Parathyroid adenoma (tissue), 2 donors: ENCODE data around the gene RAMACL.

Experiments
- H2AFZ ChIP-seq: fragments of 300-600 bp; sonication (generic); one replicate; pipeline ENCODE4 v1.7.0; 2017; ENCODE audit warnings: antibody characterized with exemption, mild to moderate bottlenecking
- H3K27ac ChIP-seq: fragments of 300-600 bp; sonication (generic); one replicate; pipeline ENCODE4 v1.7.0; 2017
- H3K27me3 ChIP-seq: fragments of 300-600 bp; sonication (generic); one replicate; pipeline ENCODE4 v1.7.0; 2017; ENCODE audit warnings: low read length; ENCODE audit not compliant: control insufficient read depth, insufficient read depth
- H3K36me3 ChIP-seq: fragments of 300-600 bp; sonication (generic); one replicate; pipeline ENCODE4 v1.7.0; 2017; ENCODE audit warnings: low read length; ENCODE audit not compliant: control insufficient read depth, insufficient read depth
- H3K4me1 ChIP-seq: fragments of 300-600 bp; sonication (generic); one replicate; pipeline ENCODE4 v1.7.0; 2017; ENCODE audit warnings: control low read depth
- H3K4me2 ChIP-seq: fragments of 300-600 bp; sonication (generic); one replicate; pipeline ENCODE4 v1.7.0; 2017; ENCODE audit warnings: low read length
- H3K4me3 ChIP-seq: fragments of 300-600 bp; sonication (generic); one replicate; pipeline ENCODE4 v1.7.0; 2017; ENCODE audit warnings: low read depth, low read length
- H3K79me2 ChIP-seq: fragments of 300-600 bp; sonication (generic); one replicate; pipeline ENCODE4 v1.7.0; 2017; ENCODE audit warnings: control low read depth
- H3K9ac ChIP-seq: fragments of 300-600 bp; sonication (generic); one replicate; pipeline ENCODE4 v1.7.0; 2017; ENCODE audit warnings: mild to moderate bottlenecking
- H3K9me3 ChIP-seq: fragments of 300-600 bp; sonication (generic); one replicate; pipeline ENCODE4 v1.7.0; 2017; ENCODE audit warnings: low read length; ENCODE audit not compliant: control insufficient read depth
- TF ChIP-seq, protein P1 (sequence below): fragments of 300-600 bp; sonication (generic); IDR thresholded peaks from one replicate; pipeline ENCODE4 v1.7.0; 2017; ENCODE audit warnings: antibody characterized with exemption, mild to moderate bottlenecking
- donor health status: primary hyperparathyroidism.

The RAMACL gene

DNA sequence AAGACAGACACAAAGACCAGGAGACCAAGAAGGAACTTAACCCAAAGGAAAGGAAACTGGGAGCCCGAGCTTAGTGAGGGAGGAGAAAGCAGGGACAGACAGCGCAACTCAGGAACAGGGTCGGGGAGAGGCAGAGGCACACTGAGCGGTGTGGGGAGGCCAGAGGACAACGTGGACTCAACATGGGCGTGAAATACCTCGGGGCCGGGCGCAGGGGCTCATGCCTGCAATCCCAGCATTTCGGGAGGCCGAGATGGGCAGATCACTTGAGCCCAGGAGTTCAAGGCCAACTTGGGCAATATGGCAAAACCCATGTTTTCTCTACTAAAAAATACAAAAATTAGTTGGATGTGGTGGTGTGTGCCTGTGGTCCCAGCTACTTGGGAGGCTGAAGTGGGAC, 46.3 kb upstream of the RAMACL start:
- Histone ChIP-seq H3K36me3 (no peaks in the 10 kb centered on the region), H3K9me3 (no peaks in the 10 kb centered on the region), H3K79me2 (no peaks in the 10 kb centered on the region), H3K4me2 (no peak overlapping the region), H3K27ac (no peak overlapping the region), H3K27me3 (no peaks in the 10 kb centered on the region), H3K9ac (no peak overlapping the region), H3K4me1 (peaks cover 16% of the 10 kb centered on the region), H2AFZ (no peak overlapping the region), H3K4me3 (no peak overlapping the region)
- TF ChIP-seq, protein P1, sequence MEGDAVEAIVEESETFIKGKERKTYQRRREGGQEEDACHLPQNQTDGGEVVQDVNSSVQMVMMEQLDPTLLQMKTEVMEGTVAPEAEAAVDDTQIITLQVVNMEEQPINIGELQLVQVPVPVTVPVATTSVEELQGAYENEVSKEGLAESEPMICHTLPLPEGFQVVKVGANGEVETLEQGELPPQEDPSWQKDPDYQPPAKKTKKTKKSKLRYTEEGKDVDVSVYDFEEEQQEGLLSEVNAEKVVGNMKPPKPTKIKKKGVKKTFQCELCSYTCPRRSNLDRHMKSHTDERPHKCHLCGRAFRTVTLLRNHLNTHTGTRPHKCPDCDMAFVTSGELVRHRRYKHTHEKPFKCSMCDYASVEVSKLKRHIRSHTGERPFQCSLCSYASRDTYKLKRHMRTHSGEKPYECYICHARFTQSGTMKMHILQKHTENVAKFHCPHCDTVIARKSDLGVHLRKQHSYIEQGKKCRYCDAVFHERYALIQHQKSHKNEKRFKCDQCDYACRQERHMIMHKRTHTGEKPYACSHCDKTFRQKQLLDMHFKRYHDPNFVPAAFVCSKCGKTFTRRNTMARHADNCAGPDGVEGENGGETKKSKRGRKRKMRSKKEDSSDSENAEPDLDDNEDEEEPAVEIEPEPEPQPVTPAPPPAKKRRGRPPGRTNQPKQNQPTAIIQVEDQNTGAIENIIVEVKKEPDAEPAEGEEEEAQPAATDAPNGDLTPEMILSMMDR, result no peak

DNA sequence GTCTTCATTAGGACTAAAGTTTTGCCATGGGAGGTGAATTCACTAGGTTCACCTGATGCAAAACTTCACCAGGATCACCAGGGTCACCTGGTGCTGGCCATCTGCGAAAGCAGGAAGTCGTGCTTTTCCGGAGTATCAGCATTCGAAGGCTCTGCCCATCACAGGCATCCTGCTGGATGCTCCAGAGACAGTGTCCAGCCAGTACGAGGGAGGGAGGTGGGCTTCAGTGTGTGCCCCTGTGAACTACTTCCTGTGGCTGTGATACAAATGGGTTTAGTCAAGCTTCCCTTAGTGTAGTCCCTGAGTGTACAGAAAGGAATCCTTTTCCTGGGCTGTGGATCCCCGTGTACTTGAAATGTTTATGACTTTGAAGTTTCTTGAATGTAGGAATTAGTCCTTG, 44.0 kb upstream of the RAMACL start:
- no peak overlapping the region for H3K9ac ChIP-seq

DNA sequence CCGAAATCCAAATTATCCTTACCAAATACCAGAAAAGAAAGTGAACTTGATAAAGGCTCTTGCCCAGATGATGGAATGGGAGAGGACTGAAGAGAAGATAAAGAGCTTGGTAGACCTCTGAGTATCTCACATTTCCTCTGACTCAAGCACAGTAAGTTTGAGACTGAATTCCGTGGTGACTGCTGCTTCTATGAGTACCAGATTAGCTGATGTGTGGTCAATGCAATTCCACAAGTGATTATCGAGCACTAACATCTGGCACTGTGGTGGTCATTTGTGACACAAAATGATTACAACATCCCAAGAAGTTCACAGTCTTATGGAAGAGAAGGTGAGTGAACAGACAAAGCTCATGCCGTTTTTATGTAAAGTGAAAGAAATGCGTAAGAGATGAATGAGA, 43.1 kb upstream of the RAMACL start:
- H3K4me2 ChIP-seq, result no peak overlapping the region
- peaks cover 16% of the 10 kb centered on the region for H3K4me1 ChIP-seq
- H3K9me3 ChIP-seq, result no peaks in the 10 kb centered on the region
- H3K27ac ChIP-seq, result no peak overlapping the region
- no peaks in the 10 kb centered on the region for H3K36me3 ChIP-seq
- no peaks in the 10 kb centered on the region for H3K27me3 ChIP-seq
- peaks cover 12% of the 10 kb centered on the region for H3K79me2 ChIP-seq
- H3K9ac ChIP-seq, result no peak overlapping the region
- no peak overlapping the region for H2AFZ ChIP-seq
- TF ChIP-seq, protein P1, result no peak
- no peak overlapping the region for H3K4me3 ChIP-seq

More for the DNA sequence above, 44.0 kb upstream of the RAMACL start:
- Histone ChIP-seq H3K4me2 (no peak overlapping the region), H3K4me1 (peaks cover 16% of the 10 kb centered on the region), H3K27ac (no peak overlapping the region), H2AFZ (no peak overlapping the region), H3K36me3 (no peaks in the 10 kb centered on the region), H3K4me3 (no peak overlapping the region), H3K9me3 (no peaks in the 10 kb centered on the region), H3K27me3 (no peaks in the 10 kb centered on the region), H3K79me2 (peaks cover 7% of the 10 kb centered on the region)
- TF ChIP-seq, protein P1, result no peak

DNA sequence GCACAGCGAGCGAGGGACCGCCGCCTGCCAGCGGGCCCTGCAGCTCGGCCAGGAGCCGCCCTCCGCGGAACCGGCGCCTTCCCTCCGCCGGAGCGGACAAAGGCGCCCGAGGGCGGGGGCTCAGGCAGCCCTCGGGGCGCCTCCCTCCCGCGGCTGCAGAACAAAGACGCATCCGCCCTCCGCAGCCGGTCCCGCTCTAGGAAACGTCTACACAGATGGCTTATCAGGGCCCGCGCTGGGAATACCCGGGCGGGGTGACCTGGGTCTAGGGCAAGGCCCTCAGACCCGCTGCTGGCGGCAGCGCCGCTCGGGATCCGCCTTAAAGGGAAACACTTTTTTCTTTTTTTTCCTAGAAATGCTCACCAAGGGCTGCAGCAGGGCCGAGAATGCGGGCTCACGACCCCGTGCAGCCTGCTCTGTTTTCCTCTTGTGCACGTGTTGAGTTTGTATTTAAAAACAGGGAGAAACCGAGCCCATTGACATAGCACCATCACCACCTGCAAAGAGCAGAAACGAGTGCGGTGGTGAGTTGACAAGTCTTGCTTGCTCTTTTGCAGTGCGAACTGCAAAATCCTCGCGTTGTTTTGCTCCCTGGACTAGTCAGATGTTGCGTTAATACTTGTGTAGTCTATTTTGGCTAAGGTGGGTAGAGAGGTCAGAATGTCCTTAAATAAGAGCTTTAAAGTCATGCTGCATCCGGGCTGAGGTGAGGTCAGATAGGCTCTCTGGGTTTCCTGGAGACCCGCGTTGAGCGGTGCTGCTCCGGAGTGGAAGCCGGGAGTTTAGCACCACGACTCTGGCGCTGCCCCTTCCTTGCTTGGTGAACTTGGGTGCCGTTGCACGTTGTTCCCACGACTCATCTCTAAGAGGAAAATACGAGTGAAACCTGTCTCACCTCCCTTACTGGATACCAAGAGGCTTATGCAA, 41.7 kb upstream of the RAMACL start:
- Histone ChIP-seq H3K27ac (peak overlapping the region; percentile 94), H3K4me1 (peaks cover 11% of the 10 kb centered on the region), H3K9me3 (no peaks in the 10 kb centered on the region), H2AFZ (peak overlapping the region; percentile 85), H3K79me2 (peaks cover 21% of the 10 kb centered on the region), H3K4me2 (peak overlapping the region; percentile 85), H3K36me3 (no peaks in the 10 kb centered on the region), H3K27me3 (no peaks in the 10 kb centered on the region), H3K9ac (peak overlapping the region; percentile 49), H3K4me3 (peak overlapping the region; percentile 73)
- TF ChIP-seq, protein P1, result no peak
